HCT116 (cell line): ENCODE measurements around the gene PFKP. TPM values are rescaled to one million over a fixed set of nuclear protein-coding genes. Genes with fewer than 3 reads are reported as not detected.

Experiments
- ATAC-seq: fragments of 200-7000 bp; cut with Tn5 transposase; 2 replicates; pipeline ENCODE4 v1.9.1; 2020; ENCODE audit warnings: mild to moderate bottlenecking, moderate library complexity
- BruUV-seq: library from RNA; stranded (reverse); fragments of 400-500 nt; replicated peaks from 2 replicates; lab custom pipeline; 2021; lab: Mats Ljungman, UMichigan
- CTCF ChIA-PET: fragments of 300-600 bp; sonication (Branson Sonifier 250); formaldehyde crosslinking; loops from one replicate; lab custom pipeline; 2021; ENCODE audit warnings: antibody characterized with exemption; lab: Charles Lee
- POLR2A ChIA-PET: fragments of 300-600, 350-600 bp; sonication (Branson Sonifier 250); formaldehyde crosslinking; loops from one replicate; lab custom pipeline; 2021; ENCODE audit warnings: antibody characterized with exemption; lab: Charles Lee
- RAD21 ChIA-PET, 2 experiments: fragments of 300-600 bp; sonication (Branson Sonifier 250); formaldehyde crosslinking; loops; one replicate each; lab custom pipeline; 2023; ENCODE audit warnings: low total read pairs in 2 of 2; ENCODE audit not compliant: uncharacterized antibody in 2 of 2, unreplicated experiment in 2 of 2, low non-redundant PET in 1 of 2; lab: Charles Lee
- DNase-seq: peaks from one replicate; pipeline ENCODE4 v3.0.0-alpha.2; 2010; ENCODE audit warnings: low read depth, low spot score
- H2AFZ ChIP-seq: fragments of 200-600 bp; shearing (Covaris generic), sonication (generic); 2 replicates; pipeline ENCODE4 v1.6.1; 2017; ENCODE audit warnings: low read depth, mixed run types, mixed read lengths, antibody characterized with exemption, low read length; ENCODE audit not compliant: poor library complexity, severe bottlenecking
- H3K27ac ChIP-seq: 2 replicates; pipeline ENCODE4 v1.5.1; 2012; ENCODE audit warnings: low read depth, low read length
- H3K27me3 ChIP-seq: fragments of 200-600 bp; sonication (generic); 2 replicates; pipeline ENCODE4 v1.6.1; 2016; ENCODE audit warnings: mixed run types, low read length, mixed read lengths; ENCODE audit not compliant: insufficient read depth
- H3K36me3 ChIP-seq, 2 experiments: fragments of 200-500 bp in 1 of 2; fragments of 200-600 bp in 1 of 2; sonication (Bioruptor generic) in 1 of 2; sonication (generic) in 1 of 2; 2 replicates each; pipeline versions ENCODE4 v1.5.1 to v1.6.1; 2014 to 2016; ENCODE audit warnings: low read length in 2 of 2, inconsistent platforms in 1 of 2, mixed read lengths in 1 of 2, mixed run types in 1 of 2; ENCODE audit not compliant: insufficient read depth in 2 of 2, control insufficient read depth in 1 of 2
- H3K4me1 ChIP-seq, 2 experiments: fragments of 200-600 bp in 1 of 2; sonication (generic) in 1 of 2; 2 replicates each; pipeline versions ENCODE4 v1.5.1 to v1.6.1; 2012 to 2017; ENCODE audit warnings: low read length in 2 of 2, inconsistent platforms in 1 of 2, mild to moderate bottlenecking in 1 of 2, mixed read lengths in 1 of 2, mixed run types in 1 of 2, moderate library complexity in 1 of 2; ENCODE audit not compliant: insufficient read depth in 2 of 2, control insufficient read depth in 1 of 2
- H3K4me2 ChIP-seq: fragments of 200-600 bp; sonication (generic); 2 replicates; pipeline ENCODE4 v1.6.1; 2017; ENCODE audit warnings: mixed run types, low read length, mixed read lengths
- H3K4me3 ChIP-seq, 2 experiments: fragments of 200-600 bp in 1 of 2; sonication (generic) in 1 of 2; replicated peaks in 1 of 2; 2 replicates each; pipeline ENCODE4 v1.5.1; 2011 to 2016; ENCODE audit warnings: low read length in 2 of 2, control low read depth in 1 of 2, low read depth in 1 of 2, mild to moderate bottlenecking in 1 of 2, mixed read lengths in 1 of 2, mixed run types in 1 of 2
- H3K79me2 ChIP-seq: fragments of 200-600 bp; sonication (generic); 2 replicates; pipeline ENCODE4 v1.6.1; 2017; ENCODE audit warnings: mild to moderate bottlenecking, mixed run types, low read length, moderate library complexity, mixed read lengths; ENCODE audit not compliant: insufficient read depth
- H3K9ac ChIP-seq: fragments of 200-600 bp; sonication (generic); 2 replicates; pipeline ENCODE4 v1.6.1; 2016; ENCODE audit warnings: low read length, mixed read lengths
- H3K9me2 ChIP-seq: fragments of 200-600 bp; sonication (generic), shearing (Covaris generic); 2 replicates; pipeline ENCODE4 v1.6.1; 2017; ENCODE audit warnings: mixed run types, mild to moderate bottlenecking, moderate library complexity; ENCODE audit not compliant: insufficient read depth
- H3K9me3 ChIP-seq, 2 experiments: fragments of 200-500 bp in 1 of 2; fragments of 200-600 bp in 1 of 2; sonication (Bioruptor generic) in 1 of 2; sonication (generic) in 1 of 2; 2 replicates each; pipeline ENCODE4 v1.6.1; 2014 to 2017; ENCODE audit warnings: low read length in 2 of 2, mixed read lengths in 2 of 2, inconsistent platforms in 1 of 2, low read depth in 1 of 2, mild to moderate bottlenecking in 1 of 2, mixed run types in 1 of 2, moderate library complexity in 1 of 2; ENCODE audit not compliant: control insufficient read depth in 1 of 2, insufficient read depth in 1 of 2
- H4K20me1 ChIP-seq: fragments of 200-600 bp; sonication (generic), shearing (Covaris generic); 2 replicates; pipeline ENCODE4 v1.6.1; 2017; ENCODE audit warnings: mixed run types, mild to moderate bottlenecking, moderate library complexity; ENCODE audit not compliant: insufficient read depth
- CTCF ChIP-seq, 3 experiments: fragments of 200-600 bp in 1 of 3; sonication (generic) in 1 of 3; IDR thresholded peaks in 2 of 3; conservative IDR thresholded peaks in 1 of 3; 2 replicates each; pipeline ENCODE4 v1.5.1; 2012 to 2017; ENCODE audit warnings: low read depth in 2 of 3, low read length in 2 of 3, antibody characterized with exemption in 1 of 3, borderline replicate concordance in 1 of 3, control low read depth in 1 of 3, mild to moderate bottlenecking in 1 of 3, mixed read lengths in 1 of 3, mixed run types in 1 of 3, moderate library complexity in 1 of 3; ENCODE audit not compliant: insufficient read depth in 1 of 3
- EGR1 ChIP-seq: IDR thresholded peaks from 2 replicates; pipeline ENCODE4 v1.6.1; 2012; ENCODE audit warnings: low read depth
- ELF1 ChIP-seq: IDR thresholded peaks from 2 replicates; pipeline ENCODE4 v1.6.1; 2012; ENCODE audit warnings: low read depth, borderline replicate concordance
- EZH2 ChIP-seq: fragments of 200-600 bp; sonication (generic); IDR thresholded peaks from 2 replicates; pipeline ENCODE4 v1.6.1; 2017; ENCODE audit warnings: antibody characterized with exemption, mixed run types
- REST ChIP-seq: IDR thresholded peaks from 2 replicates; pipeline ENCODE4 v1.6.1; 2012; ENCODE audit warnings: low read depth
- SP1 ChIP-seq: IDR thresholded peaks from 2 replicates; pipeline ENCODE4 v1.6.1; 2012; ENCODE audit warnings: low read depth
- SRF ChIP-seq: IDR thresholded peaks from 2 replicates; pipeline ENCODE4 v1.6.1; 2012; ENCODE audit warnings: low read depth
- TCF7L2 ChIP-seq: IDR thresholded peaks from 2 replicates; pipeline ENCODE4 v1.7.0; 2011; ENCODE audit warnings: borderline replicate concordance, inconsistent platforms; ENCODE audit not compliant: insufficient read depth, insufficient read length; ENCODE audit errors: extremely low read depth
- ZBTB33 ChIP-seq: IDR thresholded peaks from 2 replicates; pipeline ENCODE4 v1.6.1; 2011; ENCODE audit warnings: mild to moderate bottlenecking, low read length, moderate library complexity; ENCODE audit not compliant: insufficient replicate concordance; ENCODE audit errors: extremely low read depth
- ZFX ChIP-seq: fragments of 450-650 bp; IDR thresholded peaks from 2 replicates; pipeline ENCODE4 v1.6.1; 2017
- ZNF274 ChIP-seq: fragments of 200-500 bp; sonication (Bioruptor generic); IDR thresholded peaks from 2 replicates; pipeline ENCODE4 v1.6.1; 2014; ENCODE audit warnings: mild to moderate bottlenecking, low read depth, low read length, inconsistent platforms
- intact Hi-C: fragments of 100-400 bp; cut with micrococcal nuclease; formaldehyde crosslinking; loops from 2 replicates; pipeline ENCODE4 v1.10.0; 2022
- total RNA-seq: library from RNA; stranded (reverse); gene quantifications from one replicate; pipeline ENCODE4 v1.2.1, GENCODE V29; 2021; ENCODE audit not compliant: unreplicated experiment

Gene PFKP
- total RNA-seq, 1 experiment from 2014 or later: 237 TPM

GRCh38 chr10:3062502-3063186 lies 4.7 kb upstream of the PFKP start:
- DNase-seq (no peak), ATAC-seq (no peak)
- H2AFZ ChIP-seq: no peak overlapping the region
- no peak overlapping the region for H3K4me2 ChIP-seq
- H3K4me1 ChIP-seq: peaks cover 0 to 7% of the 10 kb centered on the region in 2 experiments; a peak in 2 of 4 replicates
- H3K9me2 ChIP-seq: no peaks in the 10 kb centered on the region
- no peaks in the 10 kb centered on the region for H3K36me3 ChIP-seq
- no peak overlapping the region for H3K4me3 ChIP-seq
- peaks cover 3% of the 10 kb centered on the region for H3K79me2 ChIP-seq
- RAD21 ChIA-PET: no interaction called here
- H4K20me1 ChIP-seq: no peaks in the 10 kb centered on the region
- no peak for TF ChIP-seq CTCF (IDR thresholded peaks at IDR 0.05 in 2 of 3, conservative IDR thresholded peaks at IDR 0.05 in 1 of 3; ENCODE audit: borderline replicate concordance in 1 of 3, insufficient read depth in 1 of 3, low read depth in 2 of 3, low read length in 2 of 3)
- no peak for TF ChIP-seq TCF7L2
- no peak for TF ChIP-seq SRF
- TF ChIP-seq ZBTB33: no peak
- no peak for TF ChIP-seq ZFX
- no peak for TF ChIP-seq EZH2
- TF ChIP-seq SP1: no peak
- TF ChIP-seq ELF1: no peak
- no peak for TF ChIP-seq EGR1
- TF ChIP-seq REST: no peak
- no peak for TF ChIP-seq ZNF274
- TF ChIP-seq, all 23 proteins: peak for 0
- Histone ChIP-seq H3K9me3 (no peaks in the 10 kb centered on the region), H3K27ac (no peak overlapping the region), H3K9ac (no peak overlapping the region), H3K27me3 (no peaks in the 10 kb centered on the region)
- ChIA-PET POLR2A (no interaction called here), CTCF (no interaction called here)
- BruUV-seq: no TSS peak
- intact Hi-C loops: no loop called here
